Lower leg skin (tissue), 3 donors: ENCODE results near the gene SLX1B.
"Not testable (repeated sequence)": the region's sequence is repeated elsewhere in the genome, so short reads cannot be mapped to it uniquely, and the experiment has no call there.

Experiments used
- CTCF ChIP-seq, 3 donors: fragments of 450-650 bp; IDR thresholded peaks; one replicate each; pipeline ENCODE4 v1.5.1; 2016; ENCODE audit warnings: antibody characterized with exemption in 3 of 3, mild to moderate bottlenecking in 3 of 3, moderate library complexity in 2 of 3
- POLR2A ChIP-seq, 2 donors: fragments of 450-650 bp; IDR thresholded peaks; one replicate each; pipeline ENCODE4 v1.6.1; 2016 to 2017; ENCODE audit warnings: antibody characterized with exemption in 2 of 2, mild to moderate bottlenecking in 1 of 2, moderate library complexity in 1 of 2

DNA sequence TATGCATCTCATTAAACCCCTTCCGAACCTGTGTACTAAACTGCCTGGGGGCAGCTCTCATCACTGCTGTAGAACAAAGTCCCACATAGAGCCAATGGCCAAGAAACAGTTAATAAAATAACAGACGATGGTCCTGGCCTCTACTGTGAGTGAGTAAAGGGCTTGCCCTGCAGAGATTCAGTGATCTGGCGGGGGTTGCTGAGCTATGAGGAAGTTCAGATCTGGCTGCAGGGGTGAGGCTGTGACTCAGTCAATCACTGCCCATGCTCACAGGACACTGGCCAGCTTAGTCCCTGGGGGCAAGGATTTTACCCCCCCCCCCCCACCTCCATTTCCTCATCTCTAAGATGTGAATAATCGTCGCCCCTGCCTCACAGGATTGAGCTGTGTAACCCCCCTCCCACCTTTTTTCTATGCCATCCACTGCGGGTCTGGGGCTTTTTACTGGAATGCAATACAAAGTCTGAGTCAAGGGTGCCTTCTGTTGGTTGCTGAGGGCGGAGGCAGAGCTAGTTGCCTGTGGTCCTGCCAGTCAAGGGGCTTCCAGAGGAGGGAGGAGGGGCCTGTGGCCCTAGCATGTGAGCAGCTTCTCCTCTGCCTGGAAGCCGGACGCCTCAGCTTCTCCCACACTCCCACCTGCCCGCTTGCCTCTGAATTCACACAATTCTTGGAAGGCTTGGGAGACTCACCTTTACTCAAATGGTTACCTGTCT is 13.5 kb downstream of the SLX1B start:
- not testable (repeated sequence) for TF ChIP-seq POLR2A, CTCF (IDR thresholded peaks at IDR 0.05)
